NCI-H2081 treated with DMSO at 0.1 percent for 48 hours (cell line): ENCODE data around the gene KCNK1.

ENCODE experiments used
- DNase-seq: peaks from one replicate; lab custom pipeline; 2025; lab: John Stamatoyannopoulos, UW

The KCNK1 gene

GRCh38 chr1:233704898-233705723, 91.2 kb downstream of the KCNK1 start:
- DNase-seq: no peak

- DNase-seq: no peak
These were observed 93.4 kb downstream of the KCNK1 start for GRCh38 chr1:233707153-233707879.

- DNase-seq: no peak
These were observed 94.2 kb downstream of the KCNK1 start for GRCh38 chr1:233707880-233708815.

GRCh38 chr1:233710031-233710430, 96.1 kb downstream of the KCNK1 start:
- no peak for DNase-seq

- DNase-seq: no peak
These were observed 96.6 kb downstream of the KCNK1 start for GRCh38 chr1:233710507-233710906.

GRCh38 chr1:233714631-233715217, 100.8 kb downstream of the KCNK1 start:
- DNase-seq: peak; percentile 87

GRCh38 chr1:233718057-233718456, 104.2 kb downstream of the KCNK1 start:
- DNase-seq: no peak

GRCh38 chr1:233719655-233720341, 105.9 kb downstream of the KCNK1 start:
- no peak for DNase-seq

GRCh38 chr1:233721004-233721595, 107.2 kb downstream of the KCNK1 start:
- no peak for DNase-seq
